GM18526 (cell line): ENCODE measurements around the gene TASP1.

Source experiments
- POLR2A ChIP-seq: IDR thresholded peaks from 3 replicates; pipeline ENCODE4 v1.6.1; 2011; ENCODE audit not compliant: insufficient read length; ENCODE audit errors: extremely low read depth

The TASP1 gene

DNA sequence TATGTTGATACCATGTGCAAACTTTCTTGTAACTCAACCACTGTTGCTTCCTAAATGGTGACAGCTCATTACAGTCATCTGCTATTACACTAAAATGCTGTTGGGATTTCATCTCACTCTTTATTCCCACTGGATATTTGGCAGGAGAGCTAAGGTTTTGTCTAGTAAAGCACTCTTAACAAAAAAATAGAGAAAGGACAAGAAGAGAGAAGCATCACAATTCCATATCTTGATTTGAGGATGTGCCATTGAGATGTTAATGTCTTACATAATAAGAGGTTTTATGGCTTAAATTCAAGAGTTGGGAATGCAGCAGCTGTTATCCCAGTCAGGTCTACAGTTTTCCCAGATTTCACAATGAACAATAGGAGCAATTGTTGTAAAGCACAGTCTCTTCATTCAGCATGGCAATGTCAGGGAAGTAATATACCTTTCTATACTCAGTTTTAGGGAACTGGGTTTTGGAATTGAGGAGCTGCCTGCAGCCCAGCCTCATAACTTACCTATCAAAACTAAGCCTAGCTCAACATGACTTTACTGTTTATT lies 282.7 kb downstream of the TASP1 start:
- no peak for TF ChIP-seq POLR2A

- TF ChIP-seq POLR2A: no peak
Observed at GRCh38 chr20:13355411-13355810, 283.3 kb downstream of the TASP1 start.

DNA sequence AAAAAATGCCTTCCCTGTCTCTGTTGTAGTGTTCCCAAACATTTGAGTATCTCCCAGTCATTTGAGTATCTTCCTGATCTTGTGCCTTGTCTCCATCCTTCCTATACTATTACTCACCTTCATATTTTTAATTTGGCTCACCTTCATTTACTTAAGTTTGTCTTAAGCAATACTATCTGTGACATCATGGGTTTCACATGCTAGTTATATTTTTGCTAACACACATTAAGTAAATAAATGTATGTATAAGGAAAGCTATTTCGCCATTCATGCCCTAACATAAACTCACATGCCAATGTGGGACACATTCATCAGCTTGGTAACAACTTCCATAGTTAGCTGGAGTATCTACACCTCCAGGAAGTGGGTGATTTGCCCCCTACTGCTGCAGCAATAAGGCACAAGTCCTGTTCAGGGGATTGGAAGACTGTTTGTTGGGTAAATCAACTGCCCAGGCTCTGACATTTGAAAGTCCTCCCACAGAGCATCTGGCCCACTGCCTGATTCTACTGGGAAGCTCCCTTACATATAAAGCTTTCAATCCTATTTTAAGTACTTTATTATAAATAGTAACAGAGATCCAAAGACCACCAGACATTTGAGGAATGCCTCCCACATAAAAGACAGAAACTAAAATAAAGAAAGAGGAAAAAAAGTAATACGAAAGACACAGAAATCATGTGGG lies 285.3 kb downstream of the TASP1 start:
- TF ChIP-seq POLR2A: no peak

DNA sequence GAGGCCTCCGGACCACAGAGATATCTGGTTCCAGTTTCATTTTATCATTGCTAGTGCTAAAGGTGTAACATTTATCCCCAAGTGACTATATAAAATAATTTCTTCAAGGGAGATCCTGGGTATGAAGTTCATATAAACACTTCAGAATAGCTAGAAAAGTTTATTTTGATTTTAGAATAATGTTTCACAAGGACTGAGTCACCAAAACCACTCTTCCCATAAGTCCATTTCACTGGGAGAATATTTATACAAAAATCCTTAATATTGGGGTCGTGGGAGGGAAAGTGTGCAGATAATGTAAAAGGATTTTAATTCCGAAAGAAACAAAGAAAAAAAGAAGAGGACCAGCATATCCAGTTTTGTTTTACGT lies 289.5 kb downstream of the TASP1 start:
- no peak for TF ChIP-seq POLR2A

DNA sequence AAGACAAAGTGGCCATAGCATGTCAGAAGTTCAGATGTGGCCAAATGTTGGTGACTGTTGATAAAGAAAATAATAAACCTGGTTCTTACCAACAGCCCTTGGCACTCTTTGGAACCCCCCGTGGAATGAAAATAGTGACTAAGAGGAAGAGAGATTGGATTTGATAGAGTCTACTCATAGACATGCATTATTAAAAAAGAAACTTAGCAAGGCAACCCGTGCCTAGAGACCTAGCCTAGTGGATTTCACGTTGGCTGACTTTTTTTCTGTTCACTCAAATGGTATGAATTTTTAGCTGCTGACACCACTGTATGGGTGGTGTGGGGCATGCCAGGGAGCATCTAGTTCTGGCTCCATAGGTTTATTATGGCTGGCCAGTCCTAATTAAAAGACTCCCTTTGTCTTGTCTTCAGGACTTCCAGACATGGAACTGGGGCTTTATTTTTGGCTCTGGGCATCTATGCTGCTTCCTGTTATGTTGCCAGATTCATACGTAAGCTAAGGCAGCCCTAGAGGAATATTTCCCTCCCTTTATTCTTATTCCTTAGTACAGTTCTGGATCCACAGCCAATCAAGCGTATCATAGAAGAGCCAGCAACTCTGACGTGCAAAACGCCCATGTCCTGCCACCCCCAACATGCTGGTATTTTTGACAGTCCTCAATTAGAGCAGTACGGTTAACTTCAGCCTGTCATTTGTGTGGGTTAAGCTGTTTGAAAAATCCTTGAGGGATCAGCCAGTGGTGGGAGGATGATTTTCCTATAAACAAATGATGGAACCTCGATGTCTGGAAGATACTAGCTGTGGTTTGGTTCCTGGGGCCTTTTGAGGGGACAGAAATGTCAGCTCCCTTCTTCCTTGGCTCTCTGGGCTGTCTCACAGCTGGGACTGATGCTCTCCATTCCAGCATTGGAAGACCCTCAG lies 290.2 kb downstream of the TASP1 start:
- no peak for TF ChIP-seq POLR2A

- TF ChIP-seq POLR2A: no peak
Observed at GRCh38 chr20:13344671-13345070, 294.1 kb downstream of the TASP1 start.

- no peak for TF ChIP-seq POLR2A
Observed at GRCh38 chr20:13342469-13343242, 296.1 kb downstream of the TASP1 start.

DNA sequence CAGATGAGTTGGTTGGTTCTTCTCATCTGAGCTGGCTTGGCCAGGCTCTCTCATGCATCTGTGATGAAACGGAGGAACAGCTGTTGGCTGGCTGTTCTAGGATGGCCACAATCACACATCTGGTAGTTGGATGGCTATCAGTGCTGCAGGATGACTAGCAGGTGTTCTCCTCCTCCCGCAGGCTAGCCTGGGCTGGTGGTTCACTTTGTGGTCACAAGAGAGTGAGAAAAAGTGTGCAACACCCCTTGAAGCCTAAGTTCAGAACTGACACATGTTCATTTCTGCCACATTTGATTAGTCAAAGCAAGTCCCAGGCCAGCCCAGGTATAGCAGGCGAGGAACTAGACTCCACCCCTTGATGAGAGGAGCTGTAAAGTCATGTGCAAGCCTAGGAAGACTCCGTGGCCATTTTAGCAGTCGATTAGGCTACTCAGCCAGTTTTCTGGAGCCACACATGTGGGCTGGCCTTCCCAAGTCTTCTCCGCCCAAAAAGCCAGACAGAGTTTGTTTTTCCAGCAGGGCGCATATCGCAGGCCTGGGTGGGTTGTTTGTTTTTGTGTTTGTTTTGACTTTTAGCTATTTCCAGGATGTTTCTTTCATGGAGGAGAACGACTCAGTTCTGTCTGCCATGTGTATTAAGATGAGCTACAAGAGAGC lies 296.9 kb downstream of the TASP1 start:
- no peak for TF ChIP-seq POLR2A

DNA sequence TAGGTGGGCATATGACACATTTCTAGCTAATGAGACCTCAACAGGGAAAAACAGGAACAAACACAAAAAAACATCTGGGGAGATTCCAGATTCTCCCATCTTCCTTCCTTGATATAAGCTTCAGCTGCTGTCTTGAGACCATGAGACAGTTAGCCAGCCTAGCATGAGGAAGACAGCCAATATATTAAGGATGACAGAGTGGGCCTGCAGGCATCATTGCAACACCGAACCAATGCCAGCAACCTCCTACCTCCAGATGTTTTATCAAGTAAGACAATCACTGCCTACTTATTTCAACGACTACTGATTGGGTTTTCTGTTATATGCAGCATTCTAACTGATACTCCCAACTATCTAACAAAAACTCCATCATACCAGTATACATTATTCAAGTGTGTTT lies 298.6 kb downstream of the TASP1 start:
- TF ChIP-seq POLR2A: no peak
